ENCODE measurements around the gene MSX2. TPM values are rescaled to one million over a fixed set of nuclear protein-coding genes. Genes with fewer than 3 reads are reported as not detected.

The MSX2 gene
- total RNA-seq: not detected in 2 replicates
- not detected for total RNA-seq (2013)
- polyA plus RNA-seq: not detected in 2 replicates
- not detected in 2 replicates for polyA minus RNA-seq

- Mint-ChIP-seq H3K27ac (no peak within 1 kb of the TSS), H3K4me3 (peak within 1 kb of the TSS; percentile 54), H3K4me1 (peaks cover 9% of the 10 kb centered on the region), H3K9me3 (ENCODE audit: insufficient read depth) (no peaks in the 10 kb centered on the region), H3K27me3 (peaks cover 82% of the 10 kb centered on the region)
- ChIA-PET CTCF (no interaction called here), POLR2A (no interaction called here)
- no peak for TF ChIP-seq EZH2 (IDR thresholded peaks at IDR 0.05; ENCODE audit: borderline replicate concordance, insufficient read depth, low read depth, low read length, poor library complexity, severe bottlenecking)
- no peak for TF ChIP-seq CTCF (IDR thresholded peaks at IDR 0.05)
- Histone ChIP-seq H3K27me3 (replicated peaks in 1 of 4; ENCODE audit: control extremely low read depth in 1 of 4, control insufficient read depth in 3 of 4, insufficient read depth in 4 of 4, low read length in 3 of 4) (peaks cover 0 to 66% (median 32%) of the 10 kb centered on the region in 4 experiments), H3K9ac (ENCODE audit: low read length) (no peak within 1 kb of the TSS), H3K27ac (ENCODE audit: low read length in 2 of 2) (no peak within 1 kb of the TSS), H2AFZ (ENCODE audit: insufficient read depth, low read depth, low read length, poor library complexity, severe bottlenecking) (peak within 1 kb of the TSS; percentile 42), H3K9me3 (ENCODE audit: control extremely low read depth in 1 of 3, control insufficient read depth in 2 of 3, insufficient read depth in 1 of 3, low read length in 2 of 3) (peaks cover 0 to 29% (median 0%) of the 10 kb centered on the region in 3 donors), H3K36me3 (replicated peaks in 1 of 2; ENCODE audit: control extremely low read depth in 1 of 2, control insufficient read depth in 1 of 2, extremely low read depth in 1 of 2, insufficient read depth in 2 of 2, low read length in 1 of 2) (no peaks in the 10 kb centered on the region), H3K4me1 (ENCODE audit: control insufficient read depth in 2 of 2, insufficient read depth in 2 of 2, low read length in 2 of 2) (no peaks in the 10 kb centered on the region), H3K4me2 (replicated peaks; ENCODE audit: low read depth, low read length, poor library complexity, severe bottlenecking) (peak within 1 kb of the TSS; percentile 42), H3K4me3 (ENCODE audit: control extremely low read depth in 1 of 5, extremely low read depth in 1 of 5, insufficient read depth in 1 of 5, low read depth in 2 of 5, low read length in 4 of 5) (peak within 1 kb of the TSS in 1 of 5 experiments; percentile 2), H4K20me1 (ENCODE audit: control insufficient read depth, insufficient read depth, low read length, poor library complexity, severe bottlenecking) (no peaks in the 10 kb centered on the region), H3K79me2 (ENCODE audit: control insufficient read depth, insufficient read depth, low read length) (no peaks in the 10 kb centered on the region)
- WGBS (ENCODE audit: insufficient coverage): 10% methylated on average over 87 of the region's 87 CpGs
- intact Hi-C loops (cut with micrococcal nuclease): no loop called here
- no peak for ATAC-seq (ENCODE audit: low read depth)
- DNase-seq: peak; percentile 8
Measured at GRCh38 chr5:174724484-174725260, at the start of gene MSX2. Gene MSX2, plus strand, starts transcription at chr5:174724582. Its CDS starts 78 bp downstream, at chr5:174724660.

- intact Hi-C loops (cut with micrococcal nuclease): no loop called here
- Histone ChIP-seq H3K9me3 (ENCODE audit: control extremely low read depth in 1 of 3, control insufficient read depth in 2 of 3, insufficient read depth in 1 of 3, low read length in 2 of 3) (peaks cover 0 to 9% (median 1%) of the 10 kb centered on the region in 3 donors), H3K36me3 (replicated peaks in 1 of 2; ENCODE audit: control extremely low read depth in 1 of 2, control insufficient read depth in 1 of 2, extremely low read depth in 1 of 2, insufficient read depth in 2 of 2, low read length in 1 of 2) (no peaks in the 10 kb centered on the region), H3K79me2 (ENCODE audit: control insufficient read depth, insufficient read depth, low read length) (no peaks in the 10 kb centered on the region), H2AFZ (ENCODE audit: insufficient read depth, low read depth, low read length, poor library complexity, severe bottlenecking) (no peak overlapping the region), H4K20me1 (ENCODE audit: control insufficient read depth, insufficient read depth, low read length, poor library complexity, severe bottlenecking) (no peaks in the 10 kb centered on the region), H3K9ac (ENCODE audit: low read length) (no peak overlapping the region), H3K4me2 (replicated peaks; ENCODE audit: low read depth, low read length, poor library complexity, severe bottlenecking) (no peak overlapping the region), H3K27ac (ENCODE audit: low read length in 2 of 2) (no peak overlapping the region), H3K4me1 (ENCODE audit: control insufficient read depth in 2 of 2, insufficient read depth in 2 of 2, low read length in 2 of 2) (no peaks in the 10 kb centered on the region), H3K4me3 (ENCODE audit: control extremely low read depth in 1 of 5, extremely low read depth in 1 of 5, insufficient read depth in 1 of 5, low read depth in 2 of 5, low read length in 4 of 5) (no peak overlapping the region), H3K27me3 (replicated peaks in 1 of 4; ENCODE audit: control extremely low read depth in 1 of 4, control insufficient read depth in 3 of 4, insufficient read depth in 4 of 4, low read length in 3 of 4) (no peaks in the 10 kb centered on the region)
- Mint-ChIP-seq H3K4me1 (no peaks in the 10 kb centered on the region), H3K9me3 (ENCODE audit: insufficient read depth) (peaks cover under 1% of the 10 kb centered on the region), H3K27me3 (peaks cover 1% of the 10 kb centered on the region), H3K4me3 (no peak overlapping the region), H3K27ac (no peak overlapping the region)
- ChIA-PET CTCF (no interaction called here), POLR2A (no interaction called here)
- no peak for TF ChIP-seq CTCF (IDR thresholded peaks at IDR 0.05)
- TF ChIP-seq EZH2 (IDR thresholded peaks at IDR 0.05; ENCODE audit: borderline replicate concordance, insufficient read depth, low read depth, low read length, poor library complexity, severe bottlenecking): no peak
- ATAC-seq (ENCODE audit: low read depth) (no peak), DNase-seq (no peak)
- whole genome bisulfite sequencing (ENCODE audit: insufficient coverage): no CpG with 5 or more reads among the region's 2 CpGs
Measured at GRCh38 chr5:174675110-174675509, 49.3 kb upstream of the MSX2 start.
